CD14-positive monocyte (primary cell): ENCODE measurements around the gene MISP3. TPM values are rescaled to one million over a fixed set of nuclear protein-coding genes. Genes with fewer than 3 reads are reported as not detected.

Experiments
- DNase-seq, 3 donors: peaks; one replicate each; pipeline ENCODE4 v3.0.0-alpha.2; 2011 to 2022
- H2AFZ ChIP-seq: 2 replicates; pipeline ENCODE4 v1.6.0; 2012; ENCODE audit warnings: mild to moderate bottlenecking, low read depth, low read length, inconsistent platforms; ENCODE audit not compliant: insufficient read depth, poor library complexity, severe bottlenecking
- H3K27ac ChIP-seq, 2 donors: 1 replicate in 1 of 2; 2 replicates in 1 of 2; pipeline ENCODE4 v1.5.1; 2012 to 2013; ENCODE audit warnings: low read length in 2 of 2, control low read depth in 1 of 2, inconsistent platforms in 1 of 2, low read depth in 1 of 2, mild to moderate bottlenecking in 1 of 2
- H3K27me3 ChIP-seq, 2 donors: one replicate each; pipeline versions ENCODE4 v1.6.0 to v1.6.1; 2011 to 2013; ENCODE audit warnings: low read length in 2 of 2; ENCODE audit not compliant: control insufficient read depth in 2 of 2, insufficient read depth in 2 of 2
- H3K36me3 ChIP-seq, 2 donors: replicated peaks in 1 of 2; 1 replicate in 1 of 2; 2 replicates in 1 of 2; pipeline versions ENCODE4 v1.5.1 to v1.6.1; 2012 to 2013; ENCODE audit warnings: low read length in 2 of 2, control low read depth in 1 of 2, inconsistent platforms in 1 of 2, mild to moderate bottlenecking in 1 of 2; ENCODE audit not compliant: insufficient read depth in 2 of 2, control insufficient read depth in 1 of 2
- H3K4me1 ChIP-seq, 2 donors: 1 replicate in 1 of 2; 2 replicates in 1 of 2; pipeline versions ENCODE4 v1.5.1 to v1.6.1; 2012 to 2013; ENCODE audit warnings: low read length in 2 of 2, control low read depth in 1 of 2, inconsistent platforms in 1 of 2, mild to moderate bottlenecking in 1 of 2, moderate library complexity in 1 of 2; ENCODE audit not compliant: insufficient read depth in 2 of 2, control insufficient read depth in 1 of 2
- H3K4me2 ChIP-seq: replicated peaks from 2 replicates; pipeline ENCODE3; 2012; ENCODE audit warnings: low read length, moderate library complexity, mild to moderate bottlenecking; ENCODE audit not compliant: poor library complexity, severe bottlenecking; ENCODE audit errors: extremely low read depth
- H3K4me3 ChIP-seq, 3 experiments: fragments of 200-600 bp in 1 of 3; sonication (generic) in 1 of 3; replicated peaks in 1 of 3; 1 replicate in 2 of 3; 2 replicates in 1 of 3; pipeline ENCODE4 v1.5.1; 2011 to 2013; ENCODE audit warnings: low read length in 3 of 3, mild to moderate bottlenecking in 3 of 3, control low read depth in 2 of 3, low read depth in 2 of 3, inconsistent platforms in 1 of 3, moderate library complexity in 1 of 3
- H3K79me2 ChIP-seq: 2 replicates; pipeline ENCODE4 v1.6.0; 2012; ENCODE audit warnings: mild to moderate bottlenecking, control low read depth, inconsistent platforms, low read length, moderate library complexity; ENCODE audit not compliant: insufficient read depth
- H3K9ac ChIP-seq: 2 replicates; pipeline ENCODE4 v1.6.0; 2017; ENCODE audit warnings: low read length, mild to moderate bottlenecking; ENCODE audit not compliant: insufficient read depth, poor library complexity, severe bottlenecking
- H3K9me3 ChIP-seq, 2 donors: replicated peaks in 1 of 2; 1 replicate in 1 of 2; 2 replicates in 1 of 2; pipeline versions ENCODE4 v1.5.1 to v1.6.1; 2012 to 2013; ENCODE audit warnings: low read length in 2 of 2, control low read depth in 1 of 2; ENCODE audit not compliant: control insufficient read depth in 1 of 2, insufficient read depth in 1 of 2
- H4K20me1 ChIP-seq: 2 replicates; pipeline ENCODE4 v1.6.0; 2012; ENCODE audit warnings: mild to moderate bottlenecking, low read length, control low read depth, moderate library complexity; ENCODE audit not compliant: insufficient read depth
- H3K27ac Mint-ChIP-seq, 7 donors: one replicate each; pipeline ENCODE4 v1.8.0; 2020; ENCODE audit warnings: mild to moderate bottlenecking in 7 of 7, mixed read lengths in 7 of 7, moderate library complexity in 6 of 7, inconsistent platforms in 2 of 7
- H3K27me3 Mint-ChIP-seq, 3 donors: one replicate each; pipeline ENCODE4 v1.8.0; 2021 to 2022; ENCODE audit warnings: low read depth in 3 of 3, mild to moderate bottlenecking in 3 of 3, mixed read lengths in 3 of 3, moderate library complexity in 3 of 3, inconsistent platforms in 1 of 3
- H3K36me3 Mint-ChIP-seq, 2 donors: one replicate each; pipeline ENCODE4 v1.8.0; 2020; ENCODE audit warnings: mixed read lengths in 2 of 2, inconsistent platforms in 1 of 2, mild to moderate bottlenecking in 1 of 2
- H3K4me1 Mint-ChIP-seq: one replicate; pipeline ENCODE4 v1.8.0; 2020; ENCODE audit warnings: mild to moderate bottlenecking, mixed read lengths
- H3K4me3 Mint-ChIP-seq, 2 donors: one replicate each; pipeline ENCODE4 v1.8.0; 2020; ENCODE audit warnings: mild to moderate bottlenecking in 2 of 2, mixed read lengths in 2 of 2, moderate library complexity in 1 of 2
- H3K9me3 Mint-ChIP-seq, 7 donors: one replicate each; pipeline ENCODE4 v1.8.0; 2020 to 2022; ENCODE audit warnings: mixed read lengths in 7 of 7, mild to moderate bottlenecking in 6 of 7, moderate library complexity in 6 of 7, inconsistent platforms in 2 of 7
- CTCF ChIP-seq: fragments of 200-600 bp; IDR thresholded peaks from one replicate; pipeline ENCODE4 v1.8.0; 2022; ENCODE audit warnings: antibody characterized with exemption, mild to moderate bottlenecking
- WGBS: methylation state at CpG from one replicate; pipeline ENCODE4 v1.1.5; 2013; ENCODE audit warnings: missing lambda C conversion rate; ENCODE audit not compliant: insufficient coverage; 5-methylcytosine and 5-hydroxymethylcytosine counted together
- intact Hi-C, 2 donors: fragments of 100-400 bp; cut with micrococcal nuclease; formaldehyde crosslinking; loops; one replicate each; pipeline versions ENCODE4 v1.15.0 to v1.15.1; 2023
- polyA plus RNA-seq, 3 donors: library from polyadenylated mRNA; depleted of rRNA in 1 of 3; unstranded in 2 of 3; stranded (reverse) in 1 of 3; fragments of 300-500 nt in 2 of 3; fragments of >200 nt in 1 of 3; fragmentation: Illumina TruSeq in 2 of 3; gene quantifications; 1 replicate in 2 of 3; 2 replicates in 1 of 3; pipeline ENCODE4 v1.2.3, GENCODE V29; 2012 to 2021

MISP3 gene
- polyA plus RNA-seq, 3 donors: 0.42 to 0.77 (median 0.52) TPM

GRCh38 chr19:14027856-14028450, 44.6 kb upstream of the MISP3 start, which contains the start of gene RLN3:
Gene RLN3, plus strand, starts transcription at chr19:14028148. Its CDS starts 57 bp downstream, at chr19:14028205.
- Histone ChIP-seq H3K79me2 (peaks cover 27% of the 10 kb centered on the region), H3K27ac (no peak within 1 kb of the TSS), H3K9me3 (no peaks in the 10 kb centered on the region), H2AFZ (no peak within 1 kb of the TSS), H3K36me3 (no peaks in the 10 kb centered on the region), H3K9ac (no peak within 1 kb of the TSS), H4K20me1 (no peaks in the 10 kb centered on the region), H3K4me2 (no peak within 1 kb of the TSS), H3K4me1 (peaks cover 60 to 64% of the 10 kb centered on the region in 2 donors), H3K4me3 (no peak within 1 kb of the TSS), H3K27me3 (no peaks in the 10 kb centered on the region)
- no peak for TF ChIP-seq CTCF
- no peak for DNase-seq
- Mint-ChIP-seq H3K27me3 (peaks cover 0 to 2% (median 0%) of the 10 kb centered on the region in 3 donors), H3K27ac (peak within 1 kb of the TSS in 3 of 7 donors; percentile 37 to 93 (median 64)), H3K9me3 (peaks cover 0 to 2% (median 0%) of the 10 kb centered on the region in 7 donors), H3K4me1 (peaks cover 54% of the 10 kb centered on the region), H3K4me3 (no peak within 1 kb of the TSS), H3K36me3 (no peaks in the 10 kb centered on the region)
- intact Hi-C loops: no loop called here
- 92% methylated on average over 24 of the region's 24 CpGs for WGBS

GRCh38 chr19:14028901-14029300, 43.7 kb upstream of the MISP3 start:
- H3K36me3 Mint-ChIP-seq: peaks cover under 1 to 3% of the 10 kb centered on the region in 2 donors
- H3K27ac Mint-ChIP-seq: no peak overlapping the region
- H3K4me1 Mint-ChIP-seq: peaks cover 46% of the 10 kb centered on the region
- no peak for TF ChIP-seq CTCF
- no peaks in the 10 kb centered on the region for H3K36me3 ChIP-seq
- H3K4me1 ChIP-seq: peaks cover 51 to 55% of the 10 kb centered on the region in 2 donors
- H4K20me1 ChIP-seq: no peaks in the 10 kb centered on the region
- no peak overlapping the region for H3K4me3 Mint-ChIP-seq
- no peak overlapping the region for H3K27ac ChIP-seq
- no peak overlapping the region for H3K4me3 ChIP-seq
- H3K27me3 ChIP-seq: no peaks in the 10 kb centered on the region
- WGBS: 100% methylated on average over 2 of the region's 4 CpGs
- peaks cover 0 to 2% (median 0%) of the 10 kb centered on the region in 3 donors for H3K27me3 Mint-ChIP-seq
- H3K9ac ChIP-seq: no peak overlapping the region
- H3K79me2 ChIP-seq: peaks cover 29% of the 10 kb centered on the region
- intact Hi-C loops: no loop called here
- DNase-seq: no peak
- H3K9me3 Mint-ChIP-seq: peaks cover 0 to 2% (median 0%) of the 10 kb centered on the region in 7 donors
- H3K9me3 ChIP-seq: no peaks in the 10 kb centered on the region
- H2AFZ ChIP-seq: no peak overlapping the region
- H3K4me2 ChIP-seq: no peak overlapping the region
